Erythroblast (primary cell): ENCODE measurements around the gene SCN5A.

ENCODE experiments used
- GATA1 ChIP-seq: IDR thresholded peaks from 2 replicates; pipeline ENCODE4 v1.6.1; 2011; ENCODE audit warnings: low read depth, mild to moderate bottlenecking, control low read depth, low read length, moderate library complexity
- POLR2A ChIP-seq: IDR thresholded peaks from 2 replicates; pipeline ENCODE4 v1.6.1; 2011; ENCODE audit warnings: mild to moderate bottlenecking, low read length

GRCh38 chr3:38669668-38670067 is 20.2 kb upstream of the SCN5A start:
- no peak for TF ChIP-seq POLR2A
- no peak for TF ChIP-seq GATA1
